Gastroesophageal sphincter (tissue), 3 donors: ENCODE results near the gene RRAGC.

ENCODE experiments used
- EP300 ChIP-seq: sonication (generic); formaldehyde crosslinking; IDR thresholded peaks from one replicate; pipeline ENCODE4 v1.6.1; 2017; ENCODE audit warnings: antibody characterized with exemption, mild to moderate bottlenecking
- POLR2A ChIP-seq, 2 donors: fragments of 450-650 bp; IDR thresholded peaks; one replicate each; pipeline ENCODE4 v1.6.1; 2017; ENCODE audit warnings: antibody characterized with exemption in 2 of 2, mild to moderate bottlenecking in 2 of 2, moderate library complexity in 1 of 2
- POLR2AphosphoS5 ChIP-seq: sonication (generic); formaldehyde crosslinking; IDR thresholded peaks from one replicate; pipeline ENCODE4 v1.6.1; 2017; ENCODE audit warnings: antibody characterized with exemption
- TF ChIP-seq, protein P1 (sequence below), 4 experiments: fragments of 200-600 bp in 2 of 4; fragments of 450-650 bp in 2 of 4; sonication (generic) in 1 of 4; IDR thresholded peaks; one replicate each; pipeline ENCODE4 v1.5.1; 2017 to 2019; ENCODE audit warnings: antibody characterized with exemption in 4 of 4, mild to moderate bottlenecking in 2 of 4, moderate library complexity in 2 of 4

DNA sequence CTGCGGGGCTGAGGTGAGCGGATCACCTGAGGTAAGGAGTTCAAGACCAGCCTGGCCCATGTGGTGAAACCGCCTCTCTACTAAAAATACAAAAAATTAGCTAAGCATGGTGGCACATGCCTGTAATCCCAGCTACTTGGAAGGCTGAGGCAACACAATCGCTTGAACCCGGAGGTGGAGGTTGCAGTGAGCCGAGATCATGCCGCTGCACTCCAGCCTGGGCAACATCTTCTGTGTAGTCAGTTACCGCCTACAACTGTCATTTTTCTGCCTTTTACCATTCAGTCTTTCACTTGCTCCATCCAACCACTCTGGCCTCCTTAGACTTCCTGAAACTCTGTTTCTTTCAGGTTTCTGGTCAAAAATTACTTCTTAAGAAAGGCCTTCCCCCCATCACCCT lies 11.4 kb upstream of the RRAGC start:
- TF ChIP-seq POLR2A (IDR thresholded peaks at IDR 0.05) = no peak
- TF ChIP-seq, protein P1, sequence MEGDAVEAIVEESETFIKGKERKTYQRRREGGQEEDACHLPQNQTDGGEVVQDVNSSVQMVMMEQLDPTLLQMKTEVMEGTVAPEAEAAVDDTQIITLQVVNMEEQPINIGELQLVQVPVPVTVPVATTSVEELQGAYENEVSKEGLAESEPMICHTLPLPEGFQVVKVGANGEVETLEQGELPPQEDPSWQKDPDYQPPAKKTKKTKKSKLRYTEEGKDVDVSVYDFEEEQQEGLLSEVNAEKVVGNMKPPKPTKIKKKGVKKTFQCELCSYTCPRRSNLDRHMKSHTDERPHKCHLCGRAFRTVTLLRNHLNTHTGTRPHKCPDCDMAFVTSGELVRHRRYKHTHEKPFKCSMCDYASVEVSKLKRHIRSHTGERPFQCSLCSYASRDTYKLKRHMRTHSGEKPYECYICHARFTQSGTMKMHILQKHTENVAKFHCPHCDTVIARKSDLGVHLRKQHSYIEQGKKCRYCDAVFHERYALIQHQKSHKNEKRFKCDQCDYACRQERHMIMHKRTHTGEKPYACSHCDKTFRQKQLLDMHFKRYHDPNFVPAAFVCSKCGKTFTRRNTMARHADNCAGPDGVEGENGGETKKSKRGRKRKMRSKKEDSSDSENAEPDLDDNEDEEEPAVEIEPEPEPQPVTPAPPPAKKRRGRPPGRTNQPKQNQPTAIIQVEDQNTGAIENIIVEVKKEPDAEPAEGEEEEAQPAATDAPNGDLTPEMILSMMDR (IDR thresholded peaks at IDR 0.05) = no peak
- no peak for TF ChIP-seq EP300
- TF ChIP-seq POLR2AphosphoS5 = no peak
